Thyroid gland (tissue), 4 donors: Measurements from ENCODE around the gene MPPE1. TPM values are rescaled to one million over a fixed set of nuclear protein-coding genes. Genes with fewer than 3 reads are reported as not detected.

Experiments used
- DNase-seq, 2 donors: peaks; one replicate each; pipeline ENCODE4 v3.0.0-alpha.2; 2019
- H3K27ac ChIP-seq, 3 donors: fragments of 200-600 bp; sonication (generic); 1 replicate in 2 of 3; 2 replicates in 1 of 3; pipeline ENCODE4 v1.5.1; 2016 to 2019; ENCODE audit warnings: mild to moderate bottlenecking in 1 of 3, moderate library complexity in 1 of 3
- H3K27me3 ChIP-seq: fragments of 200-600 bp; sonication (generic); one replicate; pipeline ENCODE4 v1.5.1; 2019
- H3K36me3 ChIP-seq, 2 donors: fragments of 200-600 bp; sonication (generic); one replicate each; pipeline ENCODE4 v1.5.1; 2016 to 2019
- H3K4me1 ChIP-seq, 2 donors: fragments of 200-600 bp; sonication (generic); one replicate each; pipeline ENCODE4 v1.5.1; 2017 to 2019
- H3K4me3 ChIP-seq, 3 donors: fragments of 200-600 bp; sonication (generic); replicated peaks in 1 of 3; 1 replicate in 2 of 3; 2 replicates in 1 of 3; pipeline ENCODE4 v1.5.1; 2016; ENCODE audit warnings: mild to moderate bottlenecking in 1 of 3
- H3K9me3 ChIP-seq: fragments of 200-600 bp; sonication (generic); one replicate; pipeline ENCODE4 v1.5.1; 2017
- CTCF ChIP-seq, 6 experiments: fragments of 200-600 bp in 3 of 6; fragments of 450-650 bp in 3 of 6; sonication (generic) in 3 of 6; IDR thresholded peaks; one replicate each; pipeline ENCODE4 v1.5.1; 2016 to 2019; ENCODE audit warnings: antibody characterized with exemption in 6 of 6, mild to moderate bottlenecking in 2 of 6, inconsistent platforms in 1 of 6, moderate library complexity in 1 of 6
- POLR2A ChIP-seq, 2 donors: fragments of 450-650 bp; IDR thresholded peaks; one replicate each; pipeline ENCODE4 v1.6.1; 2017; ENCODE audit warnings: antibody characterized with exemption in 2 of 2, mild to moderate bottlenecking in 2 of 2, moderate library complexity in 1 of 2
- WGBS, 2 donors: methylation state at CpG; one replicate each; pipeline ENCODE4 v1.1.5; 2017; 5-methylcytosine and 5-hydroxymethylcytosine counted together
- intact Hi-C: fragments of 100-400 bp; cut with DNase I; formaldehyde crosslinking; loops from one replicate; pipeline ENCODE4 v1.15.1; 2023
- total RNA-seq, 4 donors: library from RNA; depleted of rRNA; stranded (reverse); fragments of >200 nt; gene quantifications; one replicate each; pipeline ENCODE4 v1.2.3, GENCODE V29; 2016

Gene MPPE1
- total RNA-seq, result 100 to 1,000 TPM in 1 of 4 donors, 10 to 100 TPM in 3; 50.0 to 111 (median 76.7) TPM

GRCh38 chr18:11908182-11909060 is at the start of gene MPPE1:
Gene MPPE1, minus strand, starts transcription at chr18:11908317. Its CDS starts 11,053 bp downstream, at chr18:11897264.
- peak within 1 kb of the TSS; percentile 98 to 99 (median 99) for H3K27ac ChIP-seq
- peak in 1 of 6 experiments; percentile 8 for TF ChIP-seq CTCF (IDR thresholded peaks at IDR 0.05)
- peak; percentile 71 to 96 for TF ChIP-seq POLR2A (IDR thresholded peaks at IDR 0.05)

GRCh38 chr18:11957636-11958035 is 49.5 kb upstream of the MPPE1 start:
- TF ChIP-seq POLR2A (IDR thresholded peaks at IDR 0.05) (no peak), CTCF (IDR thresholded peaks at IDR 0.05) (no peak)
- no peak for DNase-seq
- Histone ChIP-seq H3K9me3 (no peaks in the 10 kb centered on the region), H3K4me3 (no peak overlapping the region), H3K27me3 (no peaks in the 10 kb centered on the region), H3K4me1 (peaks cover 7 to 17% of the 10 kb centered on the region in 2 donors), H3K27ac (no peak overlapping the region), H3K36me3 (no peaks in the 10 kb centered on the region)
- intact Hi-C loops, result no loop called here
- WGBS, 2 donors, result 69 to 84% methylated on average over 2 of the region's 2 CpGs

More at GRCh38 chr18:11908182-11909060, at the start of gene MPPE1:
- no peaks in the 10 kb centered on the region for H3K36me3 ChIP-seq
- WGBS, 2 donors, result 0% methylated on average over 14 to 30 of the region's 106 CpGs
- H3K4me1 ChIP-seq, result peaks cover 20 to 24% of the 10 kb centered on the region in 2 donors
- H3K9me3 ChIP-seq, result no peaks in the 10 kb centered on the region
- H3K27me3 ChIP-seq, result no peaks in the 10 kb centered on the region
- intact Hi-C loops, result loop anchor here (10.0 kb wide), 1 partner anchor 54 kb away; the partner anchor contains the start of gene CHMP1B
- peak; percentile 91 for DNase-seq
- H3K4me3 ChIP-seq, result peak within 1 kb of the TSS; percentile 18 to 77 (median 65)

GRCh38 chr18:11956371-11957308 is 48.5 kb upstream of the MPPE1 start:
- no peaks in the 10 kb centered on the region for H3K27me3 ChIP-seq
- no peak for TF ChIP-seq POLR2A (IDR thresholded peaks at IDR 0.05)
- WGBS, 2 donors, result 96 to 98% methylated on average over 10 of the region's 10 CpGs
- peaks cover 7 to 17% of the 10 kb centered on the region in 2 donors for H3K4me1 ChIP-seq
- no peaks in the 10 kb centered on the region for H3K36me3 ChIP-seq
- H3K27ac ChIP-seq, result no peak overlapping the region
- no peak for DNase-seq
- H3K9me3 ChIP-seq, result no peaks in the 10 kb centered on the region
- intact Hi-C loops, result no loop called here
- H3K4me3 ChIP-seq, result no peak overlapping the region

GRCh38 chr18:11955239-11956029 is 47.3 kb upstream of the MPPE1 start:
- TF ChIP-seq POLR2A (IDR thresholded peaks at IDR 0.05) (no peak), CTCF (IDR thresholded peaks at IDR 0.05) (no peak)
- Histone ChIP-seq H3K4me1 (peaks cover 7 to 12% of the 10 kb centered on the region in 2 donors), H3K27me3 (no peaks in the 10 kb centered on the region), H3K4me3 (no peak overlapping the region), H3K36me3 (no peaks in the 10 kb centered on the region), H3K9me3 (no peaks in the 10 kb centered on the region), H3K27ac (peak overlapping the region in 2 of 3 donors; percentile 64 to 71)
- DNase-seq, result peak; percentile 60 to 74
- intact Hi-C loops, result no loop called here
- WGBS, 2 donors, result 44 to 52% methylated on average over 8 of the region's 8 CpGs

- peaks cover 7 to 22% of the 10 kb centered on the region in 2 donors for H3K4me1 ChIP-seq
- 92 to 95% methylated on average over 5 of the region's 5 CpGs for WGBS, 2 donors
- no peaks in the 10 kb centered on the region for H3K9me3 ChIP-seq
- no peak overlapping the region for H3K4me3 ChIP-seq
- no peak overlapping the region for H3K27ac ChIP-seq
- H3K27me3 ChIP-seq, result no peaks in the 10 kb centered on the region
- TF ChIP-seq POLR2A (IDR thresholded peaks at IDR 0.05) (no peak), CTCF (IDR thresholded peaks at IDR 0.05) (no peak)
- intact Hi-C loops, result no loop called here
- no peaks in the 10 kb centered on the region for H3K36me3 ChIP-seq
- no peak for DNase-seq
Measured at GRCh38 chr18:11953113-11953512, 45.0 kb upstream of the MPPE1 start.
